Parathyroid adenoma (tissue), 2 donors: ENCODE results near the gene RPL10.

Source experiments
- H2AFZ ChIP-seq: fragments of 300-600 bp; sonication (generic); one replicate; pipeline ENCODE4 v1.7.0; 2017; ENCODE audit warnings: antibody characterized with exemption, mild to moderate bottlenecking
- H3K27ac ChIP-seq: fragments of 300-600 bp; sonication (generic); one replicate; pipeline ENCODE4 v1.7.0; 2017
- H3K27me3 ChIP-seq: fragments of 300-600 bp; sonication (generic); one replicate; pipeline ENCODE4 v1.7.0; 2017; ENCODE audit warnings: low read length; ENCODE audit not compliant: control insufficient read depth, insufficient read depth
- H3K36me3 ChIP-seq: fragments of 300-600 bp; sonication (generic); one replicate; pipeline ENCODE4 v1.7.0; 2017; ENCODE audit warnings: low read length; ENCODE audit not compliant: control insufficient read depth, insufficient read depth
- H3K4me1 ChIP-seq: fragments of 300-600 bp; sonication (generic); one replicate; pipeline ENCODE4 v1.7.0; 2017; ENCODE audit warnings: control low read depth
- H3K4me2 ChIP-seq: fragments of 300-600 bp; sonication (generic); one replicate; pipeline ENCODE4 v1.7.0; 2017; ENCODE audit warnings: low read length
- H3K4me3 ChIP-seq: fragments of 300-600 bp; sonication (generic); one replicate; pipeline ENCODE4 v1.7.0; 2017; ENCODE audit warnings: low read depth, low read length
- H3K79me2 ChIP-seq: fragments of 300-600 bp; sonication (generic); one replicate; pipeline ENCODE4 v1.7.0; 2017; ENCODE audit warnings: control low read depth
- H3K9ac ChIP-seq: fragments of 300-600 bp; sonication (generic); one replicate; pipeline ENCODE4 v1.7.0; 2017; ENCODE audit warnings: mild to moderate bottlenecking
- H3K9me3 ChIP-seq: fragments of 300-600 bp; sonication (generic); one replicate; pipeline ENCODE4 v1.7.0; 2017; ENCODE audit warnings: low read length; ENCODE audit not compliant: control insufficient read depth
- TF ChIP-seq, protein P1 (sequence below): fragments of 300-600 bp; sonication (generic); IDR thresholded peaks from one replicate; pipeline ENCODE4 v1.7.0; 2017; ENCODE audit warnings: antibody characterized with exemption, mild to moderate bottlenecking
- donor health status: primary hyperparathyroidism.

RPL10 gene

GRCh38 chrX:154372612-154373022 lies 25.6 kb upstream of the RPL10 start:
- Histone ChIP-seq H3K4me1 (no peaks in the 10 kb centered on the region), H3K4me3 (no peak overlapping the region), H2AFZ (no peak overlapping the region), H3K9me3 (no peaks in the 10 kb centered on the region), H3K79me2 (no peaks in the 10 kb centered on the region), H3K36me3 (no peaks in the 10 kb centered on the region), H3K4me2 (no peak overlapping the region), H3K9ac (no peak overlapping the region), H3K27ac (no peak overlapping the region), H3K27me3 (no peaks in the 10 kb centered on the region)
- TF ChIP-seq, protein P1, sequence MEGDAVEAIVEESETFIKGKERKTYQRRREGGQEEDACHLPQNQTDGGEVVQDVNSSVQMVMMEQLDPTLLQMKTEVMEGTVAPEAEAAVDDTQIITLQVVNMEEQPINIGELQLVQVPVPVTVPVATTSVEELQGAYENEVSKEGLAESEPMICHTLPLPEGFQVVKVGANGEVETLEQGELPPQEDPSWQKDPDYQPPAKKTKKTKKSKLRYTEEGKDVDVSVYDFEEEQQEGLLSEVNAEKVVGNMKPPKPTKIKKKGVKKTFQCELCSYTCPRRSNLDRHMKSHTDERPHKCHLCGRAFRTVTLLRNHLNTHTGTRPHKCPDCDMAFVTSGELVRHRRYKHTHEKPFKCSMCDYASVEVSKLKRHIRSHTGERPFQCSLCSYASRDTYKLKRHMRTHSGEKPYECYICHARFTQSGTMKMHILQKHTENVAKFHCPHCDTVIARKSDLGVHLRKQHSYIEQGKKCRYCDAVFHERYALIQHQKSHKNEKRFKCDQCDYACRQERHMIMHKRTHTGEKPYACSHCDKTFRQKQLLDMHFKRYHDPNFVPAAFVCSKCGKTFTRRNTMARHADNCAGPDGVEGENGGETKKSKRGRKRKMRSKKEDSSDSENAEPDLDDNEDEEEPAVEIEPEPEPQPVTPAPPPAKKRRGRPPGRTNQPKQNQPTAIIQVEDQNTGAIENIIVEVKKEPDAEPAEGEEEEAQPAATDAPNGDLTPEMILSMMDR: no peak

DNA sequence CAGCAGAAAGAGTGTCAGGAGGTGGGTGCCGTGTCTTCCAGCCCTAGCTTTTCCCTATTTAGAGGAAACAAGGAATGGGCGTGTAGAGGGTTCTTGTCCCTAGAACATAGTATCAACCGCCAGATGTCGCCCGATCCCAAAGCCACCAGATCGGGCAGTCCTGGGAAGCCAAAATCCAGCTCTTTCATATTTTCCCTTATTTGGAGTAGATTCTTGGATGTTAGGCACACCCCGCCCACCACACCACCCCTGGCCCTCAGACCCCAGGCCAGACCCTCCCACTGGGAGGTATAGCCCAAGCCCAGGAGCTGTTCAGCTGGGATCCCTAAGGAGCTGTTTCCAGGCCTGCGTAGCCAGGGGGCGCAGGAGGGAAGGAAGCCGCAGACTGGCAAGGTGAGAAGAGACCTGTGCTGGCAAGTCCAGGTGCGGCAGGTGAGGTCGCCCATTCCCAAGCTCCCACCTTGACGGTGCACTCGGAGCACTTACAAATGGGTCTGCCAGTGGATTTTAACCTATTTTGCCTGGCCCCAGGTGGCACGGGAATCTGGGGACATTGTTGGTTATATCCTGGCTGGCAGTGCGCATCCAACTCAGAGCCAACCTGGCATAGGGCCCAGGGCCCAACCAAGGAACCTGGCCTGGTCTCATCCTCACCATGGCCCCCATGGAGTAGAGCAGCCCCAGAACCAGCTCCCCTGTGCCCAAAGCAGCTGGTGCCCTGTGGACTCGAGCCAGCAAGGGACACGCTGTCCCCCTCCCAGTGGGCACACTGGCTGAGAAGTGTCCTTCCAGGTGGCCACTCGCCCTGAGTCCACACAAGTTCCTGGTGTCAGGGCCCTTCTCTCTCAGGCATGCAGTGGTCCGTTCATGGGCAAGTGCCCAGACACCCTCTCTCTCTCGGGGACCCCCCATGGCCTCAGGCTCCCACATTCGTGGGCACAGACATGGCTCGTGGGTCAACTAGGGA lies 24.6 kb upstream of the RPL10 start:
- Histone ChIP-seq H3K9ac (no peak overlapping the region), H3K36me3 (no peaks in the 10 kb centered on the region), H3K27me3 (no peaks in the 10 kb centered on the region), H3K27ac (peak overlapping the region; percentile 69), H3K4me2 (peak overlapping the region; percentile 39), H3K79me2 (no peaks in the 10 kb centered on the region), H3K4me3 (peak overlapping the region; percentile 44), H3K4me1 (no peaks in the 10 kb centered on the region), H2AFZ (peak overlapping the region; percentile 77), H3K9me3 (no peaks in the 10 kb centered on the region)
- TF ChIP-seq, protein P1: peak; percentile 68

GRCh38 chrX:154374313-154375155 lies 23.6 kb upstream of the RPL10 start, which contains the start of gene FLNA:
FLNA (minus strand) TSS chrX:154374634; CDS start chrX:154371245, 3,389 bp downstream.
- Histone ChIP-seq H3K36me3 (no peaks in the 10 kb centered on the region), H2AFZ (peak within 1 kb of the TSS; percentile 77), H3K4me2 (peak within 1 kb of the TSS; percentile 66), H3K79me2 (no peaks in the 10 kb centered on the region), H3K9me3 (no peaks in the 10 kb centered on the region), H3K9ac (no peak within 1 kb of the TSS), H3K27ac (peak within 1 kb of the TSS; percentile 69), H3K27me3 (no peaks in the 10 kb centered on the region), H3K4me3 (peak within 1 kb of the TSS; percentile 44), H3K4me1 (no peaks in the 10 kb centered on the region)
- TF ChIP-seq, protein P1: peak; percentile 17

- H2AFZ ChIP-seq: no peak overlapping the region
- H3K4me1 ChIP-seq: no peaks in the 10 kb centered on the region
- H3K36me3 ChIP-seq: no peaks in the 10 kb centered on the region
- peak overlapping the region; percentile 66 for H3K4me2 ChIP-seq
- H3K9me3 ChIP-seq: no peaks in the 10 kb centered on the region
- peak overlapping the region; percentile 43 for H3K4me3 ChIP-seq
- peak overlapping the region; percentile 15 for H3K27ac ChIP-seq
- no peaks in the 10 kb centered on the region for H3K27me3 ChIP-seq
- no peaks in the 10 kb centered on the region for H3K79me2 ChIP-seq
- no peak overlapping the region for H3K9ac ChIP-seq
- TF ChIP-seq, protein P1: no peak
Measured at GRCh38 chrX:154375156-154375504, 23.0 kb upstream of the RPL10 start.
